T-helper 2 cell treated with Interferon-gamma antibody and Interleukin-4, amounts not matched to agents 5 μg/mL and 100 μg/mL, for 36 hours (primary cell): ENCODE data around the gene MTG2.
"Not testable (repeated sequence)": the region's sequence is repeated elsewhere in the genome, so short reads cannot be mapped to it uniquely, and the experiment has no call there.

Source experiments
- DNase-seq: peaks from one replicate; pipeline ENCODE4 v3.0.0; 2021; ENCODE audit warnings: low spot score
- H3K27ac Mint-ChIP-seq: one replicate; pipeline ENCODE4 v1.8.0; 2021; ENCODE audit warnings: mild to moderate bottlenecking, mixed read lengths
- H3K27me3 Mint-ChIP-seq: one replicate; pipeline ENCODE4 v1.8.0; 2021; ENCODE audit warnings: low read depth, mixed read lengths
- H3K36me3 Mint-ChIP-seq: one replicate; pipeline ENCODE4 v1.8.0; 2021; ENCODE audit warnings: low read depth, mixed read lengths
- H3K4me1 Mint-ChIP-seq: one replicate; pipeline ENCODE4 v1.8.0; 2021; ENCODE audit warnings: low read depth, mixed read lengths
- H3K4me3 Mint-ChIP-seq: one replicate; pipeline ENCODE4 v1.8.0; 2022; ENCODE audit warnings: mild to moderate bottlenecking, moderate library complexity, mixed read lengths
- H3K9me3 Mint-ChIP-seq: one replicate; pipeline ENCODE4 v1.8.0; 2021; ENCODE audit warnings: mixed read lengths

Gene MTG2

DNA sequence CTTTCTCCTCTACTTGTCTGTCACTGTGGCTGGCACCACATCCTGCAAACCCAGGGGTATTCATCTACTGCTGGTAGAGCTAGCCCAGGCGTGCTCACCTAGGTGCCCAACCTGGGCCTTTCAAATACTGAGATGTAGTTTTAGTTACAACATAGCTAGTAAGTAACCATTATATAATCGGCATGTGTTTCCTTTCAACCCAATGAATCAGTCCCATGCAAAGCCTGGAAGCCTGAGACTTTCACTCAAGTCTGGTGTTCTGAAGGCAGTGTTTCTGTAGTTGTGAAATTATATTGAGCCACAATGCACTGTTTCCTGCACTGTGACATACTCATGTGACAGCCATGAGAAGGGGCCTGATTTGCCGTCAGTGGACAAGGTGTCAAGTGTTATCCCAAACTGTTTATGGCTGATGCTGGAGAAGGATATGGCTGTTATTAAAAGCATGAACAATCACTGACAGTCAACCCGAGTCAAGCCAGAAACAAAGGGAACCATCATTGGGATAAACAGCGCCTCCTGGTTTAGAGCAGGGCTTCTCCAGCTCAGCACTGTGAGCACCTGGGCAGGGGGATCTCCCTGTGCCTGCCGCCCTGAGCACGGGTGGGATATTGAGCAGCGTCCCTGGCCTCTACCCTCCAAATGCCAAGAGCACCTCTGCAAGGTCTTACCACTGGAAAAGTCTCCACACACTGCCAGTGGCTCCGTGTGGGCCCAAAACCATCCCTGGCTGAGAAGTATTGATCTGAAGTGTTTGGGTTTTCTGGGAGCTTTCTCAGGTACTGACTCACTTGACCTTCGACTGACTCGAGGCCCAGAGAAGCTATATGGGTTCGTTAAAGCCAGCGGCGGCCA is 41.2 kb upstream of the MTG2 start:
- H3K36me3 Mint-ChIP-seq, result peaks cover 54% of the 10 kb centered on the region
- H3K4me3 Mint-ChIP-seq, result peak overlapping the region; percentile 85
- no peaks in the 10 kb centered on the region for H3K9me3 Mint-ChIP-seq
- peak overlapping the region; percentile 85 for H3K27ac Mint-ChIP-seq
- DNase-seq, result peak; percentile 34
- peaks cover 43% of the 10 kb centered on the region for H3K4me1 Mint-ChIP-seq
- no peaks in the 10 kb centered on the region for H3K27me3 Mint-ChIP-seq

- peaks cover 41% of the 10 kb centered on the region for H3K4me1 Mint-ChIP-seq
These were observed 40.4 kb upstream of the MTG2 start for GRCh38 chr20:62142252-62143080.

DNA sequence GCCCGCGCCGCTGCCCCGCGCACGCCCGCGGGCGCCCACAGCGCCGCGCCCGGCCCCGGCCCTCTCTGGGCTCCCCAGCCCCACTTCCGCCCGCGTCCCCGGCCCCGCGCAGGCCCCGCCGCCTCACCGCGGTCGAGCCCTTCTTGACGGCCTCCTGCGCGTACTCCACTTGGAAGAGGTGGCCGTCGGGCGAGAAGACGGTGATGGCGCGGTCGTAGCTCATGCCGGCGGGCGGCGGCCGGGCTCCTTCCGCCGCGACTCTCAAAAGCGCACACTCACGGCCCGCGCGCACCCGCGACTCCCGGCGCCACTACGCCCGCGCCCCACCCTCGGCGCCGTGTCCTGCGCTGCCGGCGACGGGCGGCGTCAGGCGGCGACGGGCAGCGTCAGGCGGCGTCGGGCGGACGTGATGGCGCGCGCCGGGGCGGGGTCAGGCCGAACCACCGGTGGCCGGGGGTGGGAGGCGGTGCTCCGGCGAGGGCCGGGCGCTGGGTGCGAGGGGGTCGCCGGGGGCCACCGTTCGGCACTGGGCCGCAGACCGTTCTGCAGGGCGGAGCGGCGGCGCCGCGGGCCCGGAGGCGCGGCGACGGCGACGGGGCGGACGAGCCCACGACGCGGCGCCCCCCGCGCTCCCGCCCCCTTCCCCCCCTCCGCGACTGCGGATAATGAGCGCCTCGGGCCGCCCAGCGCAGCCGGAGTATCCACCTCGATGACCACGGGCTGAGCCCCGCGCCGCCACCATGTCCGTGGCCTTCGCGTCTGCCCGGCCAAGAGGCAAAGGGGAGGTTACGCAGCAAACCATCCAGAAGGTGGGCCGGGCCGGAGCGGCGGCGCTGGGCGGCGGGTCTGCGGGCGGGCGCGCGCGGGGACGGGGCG is 39.5 kb upstream of the MTG2 start, which contains the start of the genes PSMA7 and SS18L1:
PSMA7 (minus strand) TSS at position 314 of the 876 bp plus-strand sequence; CDS start at position 223, 91 bp downstream.
SS18L1 (plus strand) TSS at position 689 of the 876 bp plus-strand sequence; CDS start at position 741, 52 bp downstream.
- peak within 1 kb of the TSS; percentile 91 for H3K27ac Mint-ChIP-seq
- peak; percentile 88 for DNase-seq
- H3K27me3 Mint-ChIP-seq, result no peaks in the 10 kb centered on the region
- peak within 1 kb of the TSS; percentile 85 for H3K4me3 Mint-ChIP-seq
- H3K36me3 Mint-ChIP-seq, result peaks cover 38% of the 10 kb centered on the region
- no peaks in the 10 kb centered on the region for H3K9me3 Mint-ChIP-seq
- H3K4me1 Mint-ChIP-seq, result peaks cover 36% of the 10 kb centered on the region

More at GRCh38 chr20:62142252-62143080, 40.4 kb upstream of the MTG2 start:
- peaks cover 46% of the 10 kb centered on the region for H3K36me3 Mint-ChIP-seq
- DNase-seq, result no peak
- no peaks in the 10 kb centered on the region for H3K9me3 Mint-ChIP-seq
- H3K27me3 Mint-ChIP-seq, result no peaks in the 10 kb centered on the region
- peak overlapping the region; percentile 85 for H3K27ac Mint-ChIP-seq
- H3K4me3 Mint-ChIP-seq, result peak overlapping the region; percentile 85

DNA sequence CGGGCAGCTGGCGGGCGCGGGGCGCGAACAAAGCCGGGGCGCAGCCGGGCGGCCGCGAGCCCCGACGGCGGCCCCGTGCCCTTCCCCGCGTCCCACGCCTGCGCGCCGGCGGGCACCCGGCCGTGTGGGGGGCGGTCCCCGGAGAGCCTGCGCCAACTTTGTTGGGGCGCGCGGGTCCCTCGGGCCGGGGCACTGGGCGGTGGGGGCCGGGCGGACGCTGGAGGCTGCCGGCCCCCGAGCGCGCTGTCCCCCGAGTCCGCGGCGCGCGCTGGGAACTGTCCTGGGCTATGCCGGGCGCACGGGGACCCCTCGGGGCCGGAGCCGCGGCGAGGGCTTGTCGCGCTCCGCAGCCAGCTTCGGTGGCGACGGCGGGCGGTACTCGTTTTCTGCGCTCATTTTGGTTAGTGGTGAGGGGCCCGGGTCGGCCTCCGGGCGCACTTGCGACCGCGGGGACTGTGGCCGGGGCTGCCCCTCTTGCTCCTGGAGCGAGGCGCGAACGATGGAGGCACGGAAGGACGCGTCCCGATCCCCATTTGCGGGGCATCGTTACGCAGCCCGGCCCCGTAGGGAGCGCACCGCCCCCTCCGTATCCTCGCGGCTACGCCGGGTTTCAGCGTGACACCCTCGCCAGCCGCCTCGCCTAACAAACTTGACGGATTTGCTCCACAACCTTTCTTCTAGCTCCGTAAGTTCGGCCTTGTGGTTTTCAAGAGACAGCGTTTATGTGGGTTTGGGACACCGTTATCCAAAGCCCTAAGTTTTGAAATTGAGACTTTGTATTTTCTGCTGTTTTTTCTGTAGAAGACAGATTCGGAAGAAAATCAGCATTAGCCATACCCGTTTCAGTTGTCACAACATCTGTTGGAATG is 38.6 kb upstream of the MTG2 start:
- Mint-ChIP-seq H3K4me3 (peak overlapping the region; percentile 82), H3K27me3 (no peaks in the 10 kb centered on the region), H3K27ac (peak overlapping the region; percentile 81), H3K9me3 (no peaks in the 10 kb centered on the region), H3K4me1 (peaks cover 36% of the 10 kb centered on the region), H3K36me3 (peaks cover 32% of the 10 kb centered on the region)
- DNase-seq, result peak; percentile 57

DNA sequence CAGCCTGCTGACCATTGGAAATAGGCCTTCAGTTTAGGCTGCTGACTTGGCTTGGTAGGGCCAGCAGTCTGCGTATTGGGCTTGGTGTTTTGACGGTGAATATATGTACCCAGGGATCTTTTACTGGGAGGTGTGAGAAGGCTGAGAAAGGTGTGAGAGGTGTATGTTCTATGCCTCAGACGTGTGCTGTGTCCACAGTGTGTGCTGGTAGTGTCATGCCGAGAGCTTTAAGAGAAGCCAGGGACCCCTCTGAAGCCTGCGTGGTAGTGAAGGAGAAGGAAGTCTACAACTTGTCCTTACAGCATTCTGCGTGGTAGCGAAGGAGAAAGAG is 37.2 kb upstream of the MTG2 start:
- Mint-ChIP-seq H3K27ac (no peak overlapping the region), H3K4me1 (peaks cover 30% of the 10 kb centered on the region), H3K27me3 (no peaks in the 10 kb centered on the region), H3K36me3 (peaks cover 21% of the 10 kb centered on the region), H3K9me3 (no peaks in the 10 kb centered on the region), H3K4me3 (peak overlapping the region; percentile 82)
- DNase-seq, result no peak

DNA sequence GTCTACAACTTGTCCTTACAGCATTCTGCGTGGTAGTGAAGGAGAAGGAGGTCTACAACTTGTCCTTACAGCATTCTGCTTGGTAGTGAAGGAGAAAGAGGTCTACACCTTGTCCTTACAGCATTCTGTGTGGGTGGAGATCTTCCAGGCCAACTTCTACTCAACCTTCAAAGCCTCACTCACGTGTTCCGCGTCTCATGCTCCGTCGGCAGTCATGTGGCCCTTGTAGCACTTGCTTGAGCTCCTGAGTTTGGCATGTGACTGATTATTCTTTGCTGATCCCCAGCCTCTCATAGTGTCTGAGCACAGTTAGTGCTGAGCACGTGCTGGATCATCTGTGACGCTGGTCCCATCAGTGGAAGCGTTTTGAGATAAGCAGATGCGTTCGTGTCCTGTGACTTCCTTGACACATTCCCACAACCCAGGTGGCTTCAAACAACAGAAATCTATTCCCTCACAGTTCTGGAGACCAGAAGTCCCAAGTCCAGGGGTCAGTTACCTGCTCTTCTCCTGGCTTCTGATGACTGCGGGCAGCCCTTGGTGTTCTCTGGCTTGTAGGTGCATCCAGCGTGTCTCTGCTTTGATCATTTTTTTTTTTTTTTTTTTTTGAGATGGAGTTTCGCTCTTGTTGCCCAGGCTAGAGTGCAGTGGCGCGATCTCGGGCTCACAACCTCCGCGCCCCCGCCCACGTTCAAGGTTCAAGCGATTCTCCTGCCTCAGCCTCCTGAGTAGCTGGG is 36.6 kb upstream of the MTG2 start:
- no peaks in the 10 kb centered on the region for H3K9me3 Mint-ChIP-seq
- no peak overlapping the region for H3K4me3 Mint-ChIP-seq
- H3K36me3 Mint-ChIP-seq, result peaks cover 18% of the 10 kb centered on the region
- no peaks in the 10 kb centered on the region for H3K27me3 Mint-ChIP-seq
- no peak overlapping the region for H3K27ac Mint-ChIP-seq
- DNase-seq, result no peak
- peaks cover 27% of the 10 kb centered on the region for H3K4me1 Mint-ChIP-seq

DNA sequence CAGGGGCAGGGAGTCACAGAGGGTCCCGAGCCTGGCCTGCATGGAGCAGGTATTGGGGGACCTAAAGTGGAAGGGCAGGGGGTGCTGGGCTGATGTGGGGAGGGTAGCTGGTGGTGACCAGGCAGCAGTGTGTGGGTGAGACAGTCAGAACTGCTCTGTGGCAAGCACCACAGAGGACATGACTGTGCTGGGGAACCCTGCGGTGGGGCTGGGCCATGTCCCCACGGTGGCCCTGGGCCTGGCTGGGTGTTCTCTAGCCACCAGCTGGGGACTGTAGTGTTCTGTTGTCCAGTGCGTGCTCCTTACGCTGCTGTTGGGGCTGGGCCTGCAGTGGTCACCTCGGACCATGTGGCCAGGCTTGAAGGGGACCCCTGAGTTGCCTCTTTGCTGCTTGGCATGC is 35.7 kb upstream of the MTG2 start:
- no peak overlapping the region for H3K27ac Mint-ChIP-seq
- no peak overlapping the region for H3K4me3 Mint-ChIP-seq
- DNase-seq, result no peak
- H3K4me1 Mint-ChIP-seq, result peaks cover 18% of the 10 kb centered on the region
- no peaks in the 10 kb centered on the region for H3K27me3 Mint-ChIP-seq
- H3K36me3 Mint-ChIP-seq, result peaks cover 15% of the 10 kb centered on the region
- peaks cover under 1% of the 10 kb centered on the region for H3K9me3 Mint-ChIP-seq

DNA sequence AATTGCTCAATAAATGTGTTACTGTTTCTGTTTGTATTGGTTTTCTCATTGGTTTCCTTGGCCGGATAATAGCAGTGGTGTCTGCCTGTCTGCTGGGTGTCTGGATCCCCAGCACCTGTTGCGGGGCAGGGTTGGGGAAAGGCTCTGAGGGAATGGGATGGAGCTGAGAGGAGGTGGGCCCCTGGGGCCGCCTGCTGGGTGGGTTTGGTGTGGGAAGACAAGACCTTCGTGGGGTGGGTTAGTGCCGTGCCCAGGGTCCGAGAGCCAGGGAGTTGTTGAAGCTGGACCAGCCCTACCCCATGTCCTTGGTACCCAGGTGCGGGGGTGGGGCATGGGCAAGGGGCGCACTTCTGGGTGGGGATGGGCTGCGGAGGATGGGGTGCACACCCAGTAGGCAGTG is 35.3 kb upstream of the MTG2 start:
- peaks cover 16% of the 10 kb centered on the region for H3K36me3 Mint-ChIP-seq
- peaks cover 18% of the 10 kb centered on the region for H3K4me1 Mint-ChIP-seq

GRCh38 chr20:62148383-62148782 is 34.4 kb upstream of the MTG2 start:
- Mint-ChIP-seq H3K36me3 (peaks cover 25% of the 10 kb centered on the region), H3K4me1 (peaks cover 18% of the 10 kb centered on the region), H3K9me3 (peaks cover 11% of the 10 kb centered on the region)
- H3K4me3 Mint-ChIP-seq, H3K27ac Mint-ChIP-seq, DNase-seq, H3K27me3 Mint-ChIP-seq: not testable (repeated sequence)

More for the DNA sequence above, 35.3 kb upstream of the MTG2 start:
- Mint-ChIP-seq H3K27me3 (no peaks in the 10 kb centered on the region), H3K27ac (no peak overlapping the region), H3K9me3 (peaks cover 4% of the 10 kb centered on the region), H3K4me3 (no peak overlapping the region)
- DNase-seq, result no peak

- peaks cover 30% of the 10 kb centered on the region for H3K36me3 Mint-ChIP-seq
- no peak overlapping the region for H3K27ac Mint-ChIP-seq
- H3K4me1 Mint-ChIP-seq, result peaks cover 18% of the 10 kb centered on the region
- peaks cover 16% of the 10 kb centered on the region for H3K9me3 Mint-ChIP-seq
- DNase-seq, result no peak
- no peak overlapping the region for H3K4me3 Mint-ChIP-seq
- H3K27me3 Mint-ChIP-seq, result no peaks in the 10 kb centered on the region
These were observed 33.9 kb upstream of the MTG2 start for GRCh38 chr20:62148908-62149314.

DNA sequence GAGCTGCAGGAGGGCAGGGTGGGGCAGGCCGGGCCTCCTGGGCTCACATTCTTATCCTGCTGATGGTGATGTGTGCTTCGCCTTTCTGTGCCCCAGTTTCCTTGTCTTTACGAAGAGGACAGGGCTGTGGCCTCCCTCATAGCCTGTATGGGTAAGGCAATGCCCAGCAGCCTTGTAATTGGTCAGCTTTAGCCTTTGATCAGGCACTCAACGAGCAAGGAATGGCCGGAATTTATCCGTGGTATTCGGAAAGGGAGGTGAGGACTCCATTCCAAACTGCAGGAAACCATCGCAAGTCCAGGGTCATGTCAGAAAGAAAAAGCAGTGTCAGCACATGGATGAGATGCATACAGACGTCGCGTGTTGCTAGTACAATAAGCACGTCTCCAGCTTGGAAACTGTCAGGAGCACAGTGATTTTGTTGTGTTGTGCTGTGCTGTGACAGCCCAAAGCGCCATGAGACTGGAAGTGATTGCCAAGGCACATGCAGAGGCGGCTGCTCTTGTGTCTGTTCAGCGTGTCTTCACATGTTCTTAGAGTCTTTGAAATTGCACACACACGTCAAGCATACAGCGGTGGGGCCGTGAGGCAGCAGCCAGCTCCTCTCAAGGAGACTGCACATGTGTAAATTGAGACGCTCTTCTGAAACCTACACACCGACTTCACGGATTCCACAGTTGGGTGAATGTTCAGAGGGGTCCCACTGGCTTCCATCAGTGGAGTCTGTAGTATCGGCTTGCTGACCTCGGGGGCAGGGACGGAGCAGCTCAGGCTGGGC is 33.1 kb upstream of the MTG2 start:
- DNase-seq, result no peak
- Mint-ChIP-seq H3K4me1 (peaks cover 16% of the 10 kb centered on the region), H3K4me3 (no peak overlapping the region), H3K27ac (no peak overlapping the region), H3K27me3 (no peaks in the 10 kb centered on the region), H3K36me3 (peaks cover 38% of the 10 kb centered on the region), H3K9me3 (peaks cover 18% of the 10 kb centered on the region)

- Mint-ChIP-seq H3K36me3 (peaks cover 41% of the 10 kb centered on the region), H3K4me3 (no peak overlapping the region), H3K9me3 (peaks cover 20% of the 10 kb centered on the region), H3K4me1 (peaks cover 11% of the 10 kb centered on the region), H3K27me3 (no peaks in the 10 kb centered on the region), H3K27ac (no peak overlapping the region)
- no peak for DNase-seq
These were observed 32.6 kb upstream of the MTG2 start for GRCh38 chr20:62150310-62150575.
